GM19455 (cell line): ENCODE results near the gene CFAP91.

Experiments used
- ATAC-seq: cut with Tn5 transposase; IDR thresholded peaks from one replicate; pipeline ENCODE4 v1.9.1; 2021; ENCODE audit not compliant: unreplicated experiment

The CFAP91 gene

DNA sequence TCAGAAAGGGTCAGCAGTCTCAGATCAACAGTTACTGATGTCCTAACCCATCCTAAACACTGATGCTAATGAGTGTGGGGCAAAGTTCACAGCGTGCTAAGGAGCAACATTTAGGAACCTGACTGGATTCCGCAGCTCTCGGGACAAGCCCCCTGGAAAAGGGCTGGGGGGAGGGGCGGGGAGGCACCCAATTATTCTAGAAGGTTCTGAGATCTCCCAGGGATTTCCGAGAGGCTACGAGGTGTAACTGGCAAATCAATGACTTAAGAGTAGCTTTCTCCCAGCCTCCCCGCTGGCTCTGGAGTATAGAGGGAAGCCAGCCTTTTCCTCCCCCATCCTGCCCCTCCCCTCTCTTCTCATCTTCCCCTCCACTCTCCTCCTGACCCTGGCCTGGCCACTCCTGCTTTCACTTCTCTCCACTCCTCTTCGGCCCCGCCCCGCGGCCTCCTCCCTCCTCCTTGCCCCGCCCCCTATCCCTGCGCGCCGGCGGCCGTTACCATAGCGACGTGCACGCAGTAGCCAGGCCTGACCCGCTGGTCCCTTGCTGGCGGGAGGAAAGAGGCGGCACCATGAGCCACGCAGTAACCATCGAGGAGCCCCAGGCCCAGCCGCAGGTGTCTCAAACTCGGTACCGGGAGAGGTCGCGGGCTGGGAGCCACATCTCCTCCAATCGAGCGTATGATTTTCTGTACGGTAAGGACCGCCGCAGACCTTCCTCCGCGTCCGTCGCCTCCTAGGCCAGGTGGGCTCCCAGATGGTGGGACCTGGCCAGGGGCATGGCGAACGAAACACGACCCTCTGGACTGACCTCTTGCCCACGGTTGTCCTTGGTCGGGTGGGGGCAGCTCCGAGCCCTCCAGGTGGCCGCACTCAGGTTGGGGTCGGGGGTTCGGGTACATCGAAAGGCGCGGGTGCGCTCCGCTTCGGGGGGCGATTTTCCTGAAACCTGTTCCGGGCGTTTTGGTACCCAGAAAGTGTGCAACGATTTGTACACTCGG, at the start of gene CFAP91:
Gene CFAP91, plus strand, starts transcription at position 493 of the 998 bp plus-strand sequence. Its CDS starts 77 bp downstream, at position 570.
- peak; percentile 85 for ATAC-seq

DNA sequence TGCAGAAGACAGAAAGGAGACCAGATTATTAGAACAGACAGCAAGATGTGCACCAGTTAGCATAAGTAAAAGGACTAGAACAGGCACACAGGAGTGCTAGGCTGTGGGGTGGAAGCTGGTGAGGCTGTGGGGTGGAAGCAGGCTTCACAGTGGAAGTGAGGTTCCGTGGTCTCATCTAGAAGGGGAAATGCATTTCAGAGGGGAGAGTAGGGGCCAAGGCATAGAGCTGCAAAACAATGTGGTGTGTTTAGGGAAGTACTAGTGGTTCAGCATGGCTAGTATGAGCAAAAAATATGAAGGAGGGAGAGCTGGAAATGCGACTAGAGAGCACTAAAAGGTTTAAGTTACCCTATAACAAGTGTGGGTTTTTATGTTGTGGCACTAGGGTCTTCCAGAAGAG, 48.9 kb upstream of the CFAP91 start:
- ATAC-seq: no peak

DNA sequence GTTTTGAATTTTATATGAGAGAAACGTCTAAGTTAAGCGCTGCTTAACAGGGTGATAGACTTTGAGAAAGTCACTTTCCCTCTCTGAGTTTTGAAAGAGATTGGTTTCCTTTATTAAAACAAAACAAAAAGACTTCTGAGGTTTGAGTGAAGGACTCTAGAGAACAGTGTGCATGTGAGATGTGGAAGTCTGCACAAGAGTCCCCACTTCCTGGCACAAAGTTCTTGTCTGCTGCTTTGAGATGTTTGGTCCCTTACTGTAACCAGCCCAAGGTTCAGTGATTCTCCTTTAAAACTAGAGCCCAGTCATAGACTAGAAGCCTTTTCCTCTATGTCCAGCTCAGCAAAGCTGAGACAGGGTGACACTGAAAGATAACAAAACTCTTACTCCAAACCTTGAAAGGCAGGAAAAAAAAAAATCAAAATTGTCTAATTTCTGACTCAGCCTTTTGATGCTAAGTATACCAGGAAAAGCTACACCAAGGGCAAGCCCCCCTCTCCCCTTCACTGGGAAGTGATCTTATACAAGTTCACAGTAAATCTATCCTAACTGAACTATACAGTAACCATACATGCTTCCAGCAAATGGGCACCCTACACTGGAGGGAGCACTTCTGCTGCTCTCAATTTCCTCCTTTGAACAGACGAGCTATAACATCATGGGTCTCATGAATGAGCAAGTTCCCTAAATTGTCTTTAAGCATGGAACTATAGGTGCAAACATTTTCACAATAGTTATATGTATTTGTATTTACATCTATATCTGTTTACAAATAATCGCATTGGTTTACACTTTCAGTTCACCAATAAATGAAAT, 44.7 kb upstream of the CFAP91 start:
- ATAC-seq: peak; percentile 52

DNA sequence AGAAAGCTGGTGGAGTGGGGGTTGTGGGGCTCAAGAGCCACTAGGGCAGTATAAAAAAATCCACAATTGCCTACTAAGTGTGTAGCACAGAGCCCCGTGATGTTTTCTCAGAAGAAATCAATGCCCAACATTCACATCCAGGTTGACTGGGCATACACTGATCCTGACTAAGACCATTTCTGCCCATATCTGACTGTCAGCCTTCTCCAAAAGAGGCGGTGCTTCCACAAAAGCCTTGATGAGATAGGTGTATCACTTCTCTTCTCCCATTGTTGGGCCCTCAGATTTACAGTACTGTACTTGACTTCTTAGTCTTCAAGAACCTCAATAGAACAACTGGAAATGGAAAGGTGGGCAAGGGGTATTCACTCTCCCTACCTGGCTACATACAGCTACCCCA, 43.8 kb upstream of the CFAP91 start:
- ATAC-seq: no peak

DNA sequence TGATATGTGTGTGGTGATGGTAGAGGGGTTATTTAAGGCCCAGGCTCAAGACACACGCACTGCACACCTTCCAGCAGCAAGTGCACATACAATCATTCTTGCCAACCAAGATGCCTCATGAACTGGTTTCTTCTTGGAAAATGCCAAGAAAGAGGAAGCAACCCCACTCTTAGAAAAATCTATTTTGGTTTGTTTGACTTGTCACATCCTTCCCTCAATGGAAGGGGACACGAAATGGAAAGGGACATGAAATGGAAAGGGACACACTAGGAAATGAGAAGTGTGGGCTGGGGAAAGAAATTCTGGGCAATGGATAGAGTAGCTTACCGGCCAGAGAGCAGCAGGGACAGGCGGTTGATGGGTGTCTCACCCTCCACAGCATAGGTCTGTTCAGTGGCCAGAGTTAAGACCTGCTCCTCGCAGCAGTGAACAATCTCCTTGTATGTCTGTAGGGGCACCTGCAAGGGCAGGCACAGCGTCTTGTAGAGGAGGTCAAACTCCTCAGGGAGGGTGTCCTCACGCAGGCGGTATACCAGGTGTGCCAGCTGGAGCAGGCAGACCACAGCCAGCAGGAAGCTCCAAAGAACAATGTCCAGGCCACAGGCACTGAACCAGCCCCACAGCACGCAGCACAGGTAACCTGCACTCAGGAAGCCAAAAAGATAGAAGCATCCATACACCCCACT, 43.1 kb upstream of the CFAP91 start:
- no peak for ATAC-seq

DNA sequence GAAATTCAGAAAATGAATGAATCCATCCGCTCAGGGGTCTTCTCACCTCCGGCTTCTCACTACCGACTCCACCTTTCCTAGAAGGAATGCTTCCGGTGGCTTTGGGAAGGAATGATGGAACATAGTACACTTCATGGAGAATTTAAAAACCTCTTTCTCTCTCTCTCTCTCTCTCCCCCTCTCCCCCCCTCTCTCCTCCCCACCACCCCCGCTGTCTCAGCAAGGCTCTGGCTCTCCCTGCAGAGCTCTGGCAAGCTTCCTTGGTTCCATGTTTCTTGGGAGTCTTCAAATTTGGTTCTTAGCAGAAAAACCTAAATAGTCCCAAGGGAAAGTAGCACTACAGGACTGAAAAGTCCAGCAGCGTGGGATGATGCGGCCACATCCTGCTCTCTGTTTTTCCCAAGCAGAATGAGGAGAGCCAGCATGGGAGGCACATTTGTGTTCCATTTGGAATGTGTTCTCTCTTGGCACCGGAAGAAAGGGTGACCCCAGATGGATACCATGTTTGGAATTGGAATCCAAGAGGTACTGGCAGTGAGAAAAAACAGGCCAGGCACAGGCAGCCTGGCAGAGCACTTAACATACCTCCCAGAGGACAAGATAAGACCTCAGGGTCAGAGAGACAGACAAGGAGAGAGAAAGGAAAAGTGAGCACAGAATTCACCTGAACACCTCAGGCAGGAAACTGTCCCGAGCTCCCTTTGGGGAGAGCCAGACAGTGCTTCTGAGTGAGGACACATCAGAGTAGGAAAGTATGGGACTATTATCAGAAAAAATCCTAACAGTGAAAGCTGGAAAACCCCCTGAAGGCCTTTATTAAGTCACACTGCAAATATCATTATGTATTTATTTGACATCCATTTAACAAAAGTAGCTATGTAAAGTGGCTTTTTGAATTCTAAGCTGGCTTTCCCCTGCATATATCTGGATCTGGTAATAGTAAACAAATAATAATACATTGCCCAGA, 42.1 kb upstream of the CFAP91 start, which contains the start of gene POPDC2:
Gene POPDC2, minus strand, starts transcription at position 116 of the 967 bp plus-strand sequence. CDS start 166 bp downstream, outside the sequence.
- ATAC-seq: no peak

DNA sequence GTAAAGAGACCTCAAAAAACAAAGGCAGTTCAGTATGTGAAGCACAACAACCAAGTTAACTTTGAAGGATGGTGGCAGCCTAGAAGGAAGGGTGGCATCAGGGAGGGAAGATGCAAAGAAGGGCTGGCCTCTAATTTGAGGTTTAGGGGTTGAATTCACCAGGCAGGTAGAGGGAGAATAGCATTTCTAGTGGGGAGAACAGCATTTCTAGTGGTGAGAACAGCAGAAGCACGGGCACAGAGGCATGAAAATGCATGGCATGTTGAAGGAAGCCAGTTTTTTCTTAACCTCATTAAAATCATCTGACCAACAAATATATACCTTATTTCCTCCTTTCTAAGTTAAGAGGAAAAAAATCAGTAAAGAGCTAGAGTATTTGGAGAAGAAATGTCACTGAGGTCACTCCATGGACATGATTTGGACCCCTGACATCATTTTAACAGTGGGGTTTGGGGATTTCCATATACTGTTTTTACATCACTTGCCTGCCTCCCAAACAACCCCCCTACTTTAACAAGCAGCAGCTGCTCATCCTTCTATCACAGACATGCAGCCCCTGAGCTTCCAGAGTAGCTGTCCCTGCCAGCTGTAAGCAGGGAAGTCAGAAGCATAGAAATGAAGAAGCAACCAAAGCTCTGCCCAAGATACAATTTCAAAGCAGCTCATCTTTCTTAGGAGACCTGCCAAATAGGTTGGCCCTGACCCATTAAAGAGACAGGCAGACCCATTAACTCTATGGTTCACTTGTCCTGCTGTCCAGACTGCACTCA, 40.0 kb upstream of the CFAP91 start:
- ATAC-seq: no peak

DNA sequence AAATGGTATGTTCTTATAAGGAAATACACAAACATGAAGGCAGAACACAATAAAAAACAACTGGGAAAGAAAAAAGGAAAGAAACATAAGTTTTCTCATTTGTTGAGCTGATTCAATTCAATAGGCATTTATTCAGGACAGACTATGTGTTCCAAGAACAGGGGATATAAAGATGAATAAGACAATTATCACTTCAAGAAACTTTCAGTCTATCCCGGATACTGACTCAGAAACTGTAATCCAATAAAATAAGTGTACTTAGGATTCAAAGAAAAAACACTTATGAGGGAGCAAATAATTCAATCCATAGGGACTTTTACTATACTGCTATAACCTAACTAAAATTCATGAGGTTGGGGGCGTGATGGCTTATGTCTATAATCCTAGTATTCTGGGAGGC, 38.9 kb upstream of the CFAP91 start:
- no peak for ATAC-seq

DNA sequence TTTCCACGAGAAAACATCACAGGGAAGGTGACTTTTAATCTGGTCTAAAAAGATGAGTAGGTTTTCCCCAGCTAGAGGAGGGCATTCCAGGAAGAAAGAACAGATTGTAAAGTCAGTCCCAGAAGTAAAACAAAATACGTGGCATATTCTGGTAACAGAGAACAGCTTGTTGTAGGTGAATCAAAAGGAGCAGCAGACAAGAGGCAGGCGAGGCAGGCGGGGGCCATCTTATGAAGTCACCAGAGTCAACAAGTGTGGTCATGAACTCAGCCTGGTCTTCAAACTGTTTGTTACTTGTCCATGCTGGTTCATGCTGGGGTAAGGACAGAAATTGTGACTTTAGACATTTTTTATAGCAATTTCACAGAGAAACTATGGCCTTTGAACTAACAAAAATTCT, 38.5 kb upstream of the CFAP91 start:
- ATAC-seq: no peak

DNA sequence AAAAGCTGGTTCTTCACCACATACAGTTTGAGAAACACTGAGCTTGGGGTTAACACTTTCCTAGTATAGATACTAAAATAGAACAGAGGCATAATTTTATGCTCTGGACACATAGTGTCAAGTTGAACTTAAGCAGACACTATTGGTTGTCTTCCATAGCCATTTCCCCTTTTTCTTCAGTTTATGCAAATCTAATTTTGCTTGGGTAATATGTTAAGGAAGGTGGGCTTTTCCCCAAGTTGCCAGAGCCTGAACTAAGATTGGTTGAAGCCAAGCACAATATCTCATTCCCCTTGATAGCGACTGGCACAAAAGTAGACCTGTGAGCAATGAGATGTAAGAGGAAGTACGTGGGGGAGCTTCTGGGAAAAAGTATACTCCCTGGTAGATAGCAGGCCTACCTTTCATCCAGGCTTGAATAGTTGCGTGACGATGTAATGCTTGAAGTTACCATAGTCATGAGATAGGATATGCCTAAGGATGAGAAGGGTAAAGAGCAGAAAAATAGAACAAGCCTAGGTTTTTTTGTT, 37.9 kb upstream of the CFAP91 start:
- ATAC-seq: no peak

DNA sequence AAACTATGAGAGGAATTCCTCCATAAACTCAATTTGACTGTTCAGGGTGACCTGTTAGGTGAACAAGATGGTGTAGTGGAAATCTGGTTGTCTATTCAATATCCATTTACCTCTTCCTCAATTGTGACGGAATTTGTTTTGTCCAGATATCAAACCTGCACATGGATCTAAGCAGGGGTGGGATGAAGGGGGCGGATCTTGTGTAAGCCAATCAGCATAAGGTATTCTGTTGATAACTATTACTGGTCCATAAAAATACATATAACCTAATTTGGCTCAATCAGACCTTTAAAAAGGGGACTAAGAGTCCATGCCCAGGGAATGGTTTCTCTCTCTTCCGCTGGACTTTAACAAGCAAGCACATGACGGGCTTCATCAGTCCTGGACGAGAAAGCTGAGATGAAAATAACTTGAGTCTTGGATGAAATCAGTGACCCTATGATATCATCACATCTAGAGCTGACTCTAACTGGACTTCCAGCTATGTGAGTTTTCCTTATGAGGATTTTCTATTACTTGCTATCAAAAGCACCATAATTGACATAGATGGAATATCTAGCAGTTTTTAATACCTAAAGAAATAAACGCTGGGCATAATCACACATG, 36.8 kb upstream of the CFAP91 start:
- ATAC-seq: no peak

DNA sequence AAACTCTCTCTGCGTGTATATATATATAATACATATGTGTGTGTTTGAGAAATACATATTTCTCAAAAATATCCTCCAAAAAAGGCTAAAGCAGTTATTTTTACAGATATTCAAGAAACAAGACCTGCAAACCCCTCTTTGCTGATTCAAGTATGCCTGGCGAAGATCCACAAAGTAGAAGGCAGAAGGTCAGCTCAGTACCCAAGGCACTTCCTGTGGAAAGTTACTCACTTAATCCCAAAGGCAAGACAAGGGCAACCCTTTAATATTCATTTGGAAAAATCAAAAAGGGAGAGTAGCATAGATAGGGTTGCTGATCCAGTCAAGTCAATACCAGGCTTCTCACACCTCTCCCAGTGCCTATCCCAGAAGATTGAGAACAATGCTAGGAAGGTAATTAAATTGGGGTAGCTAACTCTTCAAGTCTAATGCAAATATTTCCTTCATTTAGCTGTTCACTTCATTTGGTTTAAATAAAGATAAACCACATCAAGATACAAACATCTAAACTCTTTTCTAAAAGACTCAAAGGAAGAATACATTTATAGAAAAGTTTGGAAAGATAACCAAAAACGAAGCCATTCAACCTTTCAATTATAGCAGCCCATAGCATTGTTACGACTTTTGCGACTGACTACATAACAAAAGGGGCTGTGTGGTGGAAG, 32.8 kb upstream of the CFAP91 start:
- no peak for ATAC-seq

DNA sequence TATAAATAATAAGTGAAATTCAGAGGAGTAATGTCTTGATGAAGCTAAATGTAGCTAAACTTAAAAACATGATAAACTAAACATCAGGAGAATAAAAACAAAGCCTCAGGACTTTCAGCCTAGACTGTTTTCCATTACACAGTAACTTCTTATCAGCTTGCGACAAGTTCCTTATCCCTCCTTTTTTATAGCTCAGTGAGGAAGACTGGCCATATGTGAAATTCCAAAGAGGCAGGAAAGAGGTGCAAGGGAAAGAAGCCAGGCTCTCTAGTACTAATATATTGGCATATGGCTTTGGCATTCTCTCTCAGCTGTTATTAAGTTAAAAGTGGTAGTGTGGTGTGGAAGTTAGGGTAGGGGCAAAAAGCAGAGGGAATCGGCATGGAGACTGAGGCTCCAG, 30.0 kb upstream of the CFAP91 start:
- ATAC-seq: no peak

DNA sequence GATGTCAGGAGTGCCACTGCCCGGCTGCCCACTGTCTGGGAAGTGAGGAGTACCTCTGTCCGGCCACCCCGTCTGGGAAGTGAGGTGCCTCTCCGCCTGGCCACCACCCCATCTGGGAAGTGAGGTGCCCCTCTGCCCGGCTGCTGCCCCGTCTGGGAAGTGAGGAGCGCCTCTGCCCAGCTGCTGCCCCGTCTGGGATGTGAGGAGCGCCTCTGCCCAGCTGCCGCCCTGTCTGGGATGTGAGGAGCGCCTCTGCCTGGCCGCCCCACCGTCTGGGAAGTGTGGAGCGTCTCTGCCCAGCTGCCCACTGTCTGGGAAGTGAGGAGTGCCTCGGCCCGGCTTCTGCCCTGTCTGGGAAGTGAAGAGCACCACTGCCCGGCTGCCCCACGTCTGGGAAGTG, 28.9 kb upstream of the CFAP91 start:
- no peak for ATAC-seq

DNA sequence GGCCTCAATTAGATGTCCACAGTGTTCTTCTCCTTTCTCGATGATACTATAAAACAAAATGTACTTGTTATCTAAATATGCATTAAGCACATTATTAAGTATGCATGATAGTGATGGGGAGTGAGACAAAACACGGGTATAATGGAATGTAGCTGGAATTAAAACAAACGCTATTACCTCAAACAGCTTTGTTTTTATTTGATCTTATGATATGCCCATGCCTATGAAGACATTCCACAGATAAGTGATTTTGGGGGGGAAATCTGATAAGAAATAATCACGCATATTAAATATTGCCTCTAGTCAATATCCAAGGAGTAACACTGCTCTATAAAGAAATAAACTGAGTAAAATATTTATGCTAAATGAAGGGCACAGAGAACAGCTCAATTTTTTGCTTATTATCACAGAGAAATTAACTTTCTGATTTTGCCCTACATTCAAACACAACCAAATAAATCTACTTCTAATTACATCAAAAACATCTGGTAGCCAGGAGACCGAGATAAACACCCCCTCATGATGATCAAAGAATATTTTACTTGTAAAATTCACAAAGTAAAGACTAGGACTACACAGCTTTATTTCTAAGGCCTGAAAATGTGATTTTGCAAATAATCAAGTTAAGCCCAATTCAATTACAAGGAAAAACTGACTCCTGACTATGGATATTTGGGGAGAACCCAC, 27.5 kb upstream of the CFAP91 start:
- no peak for ATAC-seq

DNA sequence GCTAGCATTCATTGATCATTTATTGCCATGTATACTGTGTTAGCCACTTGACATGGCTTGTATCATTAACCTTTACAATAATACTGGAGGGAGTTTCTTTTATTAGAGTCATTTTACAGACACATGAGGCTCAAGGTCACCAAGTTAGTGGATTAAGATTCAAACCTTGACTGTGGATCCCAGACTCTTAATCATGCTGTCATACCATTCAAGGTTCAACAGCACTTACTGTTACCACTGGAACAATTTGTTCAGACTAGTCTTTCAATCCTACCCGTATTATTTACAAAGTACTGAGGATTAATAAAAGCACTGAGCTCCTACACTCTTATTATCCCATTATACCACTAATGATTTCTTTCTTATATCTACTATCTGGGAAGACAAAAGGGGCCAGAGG, 26.8 kb upstream of the CFAP91 start:
- no peak for ATAC-seq
